ENCODE results near the gene RBMY1D. TPM values are rescaled to one million over a fixed set of nuclear protein-coding genes. Genes with fewer than 3 reads are reported as not detected.
"Not testable (repeated sequence)": the region's sequence is repeated elsewhere in the genome, so short reads cannot be mapped to it uniquely, and the experiment has no call there.

The RBMY1D gene
- total RNA-seq: under 1 TPM in 1 of 2 donors, not detected in 1; 0.47 TPM
- 0.62 TPM for polyA plus RNA-seq (ENCODE audit: insufficient read depth, low read depth, low replicate concordance)
- long read RNA-seq, donor 1: 0 reads
- long read RNA-seq, donor 2: 0 reads

GRCh38 chrY:21894426-21894825 is at the start of gene RBMY1D:
Gene RBMY1D (minus strand): TSS chrY:21894526. CDS start chrY:21892513, 2,013 bp downstream.
- WGBS, 2 donors: no CpG with 5 or more reads among the region's 28 CpGs
- H3K4me1 ChIP-seq; DNase-seq; H3K4me3 ChIP-seq; intact Hi-C loops (cut with DNase I; ENCODE audit: low total_unique reads); H3K27ac ChIP-seq; H3K36me3 ChIP-seq (ENCODE audit: low read depth, missing control alignments); H3K9me3 ChIP-seq; H3K27me3 ChIP-seq: not testable (repeated sequence)

- H3K36me3 ChIP-seq (ENCODE audit: low read depth, missing control alignments); H3K9me3 ChIP-seq; H3K27ac ChIP-seq; H3K27me3 ChIP-seq; DNase-seq; intact Hi-C loops (cut with DNase I; ENCODE audit: low total_unique reads); H3K4me3 ChIP-seq; H3K4me1 ChIP-seq: not testable (repeated sequence)
- WGBS, 2 donors: no CpG with 5 or more reads among the region's 29 CpGs
Observed at GRCh38 chrY:21917932-21918331, 23.6 kb upstream of the RBMY1D start, which contains the start of gene RBMY1E. Gene RBMY1E (minus strand): TSS chrY:21918032. CDS start chrY:21916054, 1,978 bp downstream.

- H3K4me1 ChIP-seq; intact Hi-C loops (cut with DNase I; ENCODE audit: low total_unique reads); H3K9me3 ChIP-seq; H3K4me3 ChIP-seq; H3K27me3 ChIP-seq; DNase-seq; H3K36me3 ChIP-seq (ENCODE audit: low read depth, missing control alignments); H3K27ac ChIP-seq: not testable (repeated sequence)
- WGBS, 2 donors: no CpG with 5 or more reads among the region's 5 CpGs
Observed at GRCh38 chrY:21869407-21870076, 24.8 kb downstream of the RBMY1D start.

GRCh38 chrY:21845481-21845880 is 48.8 kb downstream of the RBMY1D start:
- no peaks in the 10 kb centered on the region for H3K4me1 ChIP-seq
- H3K36me3 ChIP-seq (ENCODE audit: low read depth, missing control alignments): no peaks in the 10 kb centered on the region
- intact Hi-C loops (cut with DNase I; ENCODE audit: low total_unique reads): no loop called here
- H3K9me3 ChIP-seq: no peaks in the 10 kb centered on the region
- no peaks in the 10 kb centered on the region for H3K27me3 ChIP-seq
- no peak overlapping the region for H3K4me3 ChIP-seq
- no peak for DNase-seq
- 33 to 49% methylated on average over 1 to 3 of the region's 3 CpGs for WGBS, 2 donors
- no peak overlapping the region for H3K27ac ChIP-seq
- TF ChIP-seq POLR2A (IDR thresholded peaks at IDR 0.05) (no peak), CTCF (IDR thresholded peaks at IDR 0.05) (no peak)

GRCh38 chrY:21842090-21842489 is 52.2 kb downstream of the RBMY1D start:
- Histone ChIP-seq H3K4me3 (no peak overlapping the region), H3K27me3 (no peaks in the 10 kb centered on the region), H3K36me3 (ENCODE audit: low read depth, missing control alignments) (no peaks in the 10 kb centered on the region), H3K27ac (no peak overlapping the region), H3K4me1 (no peaks in the 10 kb centered on the region), H3K9me3 (no peaks in the 10 kb centered on the region)
- DNase-seq: no peak
- 83% methylated on average over 4 of the region's 4 CpGs; no CpG with 5 or more reads in 1 of the 2 donors for WGBS, 2 donors
- intact Hi-C loops (cut with DNase I; ENCODE audit: low total_unique reads): no loop called here
- TF ChIP-seq CTCF (IDR thresholded peaks at IDR 0.05) (no peak), POLR2A (IDR thresholded peaks at IDR 0.05) (no peak)

- Histone ChIP-seq H3K4me1 (no peaks in the 10 kb centered on the region), H3K27me3 (no peaks in the 10 kb centered on the region), H3K9me3 (no peaks in the 10 kb centered on the region), H3K4me3 (no peak overlapping the region), H3K27ac (no peak overlapping the region), H3K36me3 (ENCODE audit: low read depth, missing control alignments) (no peaks in the 10 kb centered on the region)
- 51 to 74% methylated on average over 5 of the region's 5 CpGs for WGBS, 2 donors
- no peak for TF ChIP-seq POLR2A (IDR thresholded peaks at IDR 0.05)
- no peak for TF ChIP-seq CTCF (IDR thresholded peaks at IDR 0.05)
- intact Hi-C loops (cut with DNase I; ENCODE audit: low total_unique reads): no loop called here
- no peak for DNase-seq
Observed at GRCh38 chrY:21839489-21839888, 54.8 kb downstream of the RBMY1D start.
